ENCODE measurements around the gene MRLN. TPM values are rescaled to one million over a fixed set of nuclear protein-coding genes. Genes with fewer than 3 reads are reported as not detected.

The MRLN gene
- total and polyA plus RNA-seq, 2 of the 4 experiments (the other 2 are of a cell fraction), result not detected

DNA sequence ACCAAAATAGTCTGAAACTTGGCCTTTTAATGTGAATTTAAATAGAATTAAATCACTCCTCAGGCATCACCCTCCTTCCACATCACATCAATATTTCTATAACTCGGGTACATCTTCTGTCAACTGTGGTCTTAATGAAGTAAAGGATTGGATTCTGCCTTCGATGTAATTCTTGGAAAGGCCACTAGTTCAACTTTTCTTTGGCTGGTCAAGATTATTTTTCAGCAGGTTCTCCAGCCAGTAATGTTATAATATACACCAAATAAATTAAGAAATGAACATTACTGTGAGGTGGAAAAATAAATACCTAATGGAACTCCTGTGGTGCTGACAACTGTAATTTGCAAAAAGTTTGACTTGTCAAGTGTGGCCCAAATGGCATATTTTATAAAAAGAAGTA is 33.9 kb downstream of the MRLN start:
- dilution Hi-C loops (cut with HindIII; ENCODE audit: low sequenced_read_pairs, unreplicated experiment) (no loop called here), in situ Hi-C loops (cut with MboI; ENCODE audit: low sequenced_read_pairs) (no loop called here), intact Hi-C loops (cut with micrococcal nuclease) (no loop called here)
- ChIA-PET POLR2A (ENCODE audit: unreplicated experiment) (no interaction called here), CTCF (no interaction called here)
- Histone ChIP-seq H3K56ac (ENCODE audit: extremely low read depth, insufficient read depth, low read length) (no peak overlapping the region), H2AK9ac (replicated peaks; ENCODE audit: low read depth, low read length, poor library complexity) (no peak overlapping the region), H3K14ac (replicated peaks; ENCODE audit: low read depth, low read length) (no peak overlapping the region), H4K8ac (ENCODE audit: low read depth in 2 of 2, low read length in 2 of 2) (no peak overlapping the region), H2BK120ac (ENCODE audit: low read depth, low read length) (no peak overlapping the region), H2BK20ac (ENCODE audit: low read depth, low read length) (no peak overlapping the region), H3K4me2 (ENCODE audit: low read depth, low read length) (no peak overlapping the region), H3K9me1 (ENCODE audit: insufficient read depth, low read length) (no peaks in the 10 kb centered on the region), H3K9me3 (ENCODE audit: control insufficient read depth, insufficient read depth, low read length) (no peaks in the 10 kb centered on the region), H4K91ac (ENCODE audit: insufficient read depth, low read depth, low read length) (no peak overlapping the region), H3K27ac (ENCODE audit: insufficient read depth, low read length) (no peak overlapping the region), H2AFZ (replicated peaks; ENCODE audit: low read length, poor library complexity) (no peak overlapping the region), H4K20me1 (ENCODE audit: insufficient read depth, low read length) (no peaks in the 10 kb centered on the region), H3K4ac (ENCODE audit: low read depth, low read length) (no peak overlapping the region), H2AK5ac (ENCODE audit: low read depth, low read length) (no peak overlapping the region), H3K79me1 (ENCODE audit: low read depth in 1 of 2, low read length in 2 of 2) (no peaks in the 10 kb centered on the region), H3K4me3 (ENCODE audit: insufficient read depth, low read depth, low read length) (no peak overlapping the region), H3K9ac (ENCODE audit: low read depth, low read length) (no peak overlapping the region), H3K4me1 (ENCODE audit: control insufficient read depth, insufficient read depth, low read length) (no peaks in the 10 kb centered on the region), H3K23ac (ENCODE audit: low read depth, low read length) (no peak overlapping the region), H3K27me3 (ENCODE audit: control insufficient read depth, insufficient read depth, low read length) (peaks cover 2% of the 10 kb centered on the region; the same call in 1 of the 2 replicates), H3K18ac (ENCODE audit: low read depth, low read length) (no peak overlapping the region), H2BK5ac (ENCODE audit: low read depth, low read length, poor library complexity, severe bottlenecking) (no peak overlapping the region), H4K5ac (ENCODE audit: low read depth, low read length) (no peak overlapping the region), H3K36me3 (ENCODE audit: control insufficient read depth, insufficient read depth, low read length) (no peaks in the 10 kb centered on the region), H2BK15ac (ENCODE audit: low read depth, low read length) (no peak overlapping the region)
- no TSS peak for BruUV-seq (replicated peaks)
- DNase-seq (no peak), ATAC-seq (ENCODE audit: low read depth) (no peak)
- WGBS, 2 experiments (ENCODE audit: extremely low coverage in 2 of 2, insufficient read length in 1 of 2), result no CpG with 5 or more reads among the region's 2 CpGs
- TF ChIP-seq CEBPB (IDR thresholded peaks at IDR 0.05; ENCODE audit: low read depth, low read length), result no peak
- TF ChIP-seq, protein P1, sequence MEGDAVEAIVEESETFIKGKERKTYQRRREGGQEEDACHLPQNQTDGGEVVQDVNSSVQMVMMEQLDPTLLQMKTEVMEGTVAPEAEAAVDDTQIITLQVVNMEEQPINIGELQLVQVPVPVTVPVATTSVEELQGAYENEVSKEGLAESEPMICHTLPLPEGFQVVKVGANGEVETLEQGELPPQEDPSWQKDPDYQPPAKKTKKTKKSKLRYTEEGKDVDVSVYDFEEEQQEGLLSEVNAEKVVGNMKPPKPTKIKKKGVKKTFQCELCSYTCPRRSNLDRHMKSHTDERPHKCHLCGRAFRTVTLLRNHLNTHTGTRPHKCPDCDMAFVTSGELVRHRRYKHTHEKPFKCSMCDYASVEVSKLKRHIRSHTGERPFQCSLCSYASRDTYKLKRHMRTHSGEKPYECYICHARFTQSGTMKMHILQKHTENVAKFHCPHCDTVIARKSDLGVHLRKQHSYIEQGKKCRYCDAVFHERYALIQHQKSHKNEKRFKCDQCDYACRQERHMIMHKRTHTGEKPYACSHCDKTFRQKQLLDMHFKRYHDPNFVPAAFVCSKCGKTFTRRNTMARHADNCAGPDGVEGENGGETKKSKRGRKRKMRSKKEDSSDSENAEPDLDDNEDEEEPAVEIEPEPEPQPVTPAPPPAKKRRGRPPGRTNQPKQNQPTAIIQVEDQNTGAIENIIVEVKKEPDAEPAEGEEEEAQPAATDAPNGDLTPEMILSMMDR (conservative IDR thresholded peaks at IDR 0.05; ENCODE audit: low read depth, low read length), result no peak; the same call in 1 of the 2 replicates
- TF ChIP-seq, protein P2, sequence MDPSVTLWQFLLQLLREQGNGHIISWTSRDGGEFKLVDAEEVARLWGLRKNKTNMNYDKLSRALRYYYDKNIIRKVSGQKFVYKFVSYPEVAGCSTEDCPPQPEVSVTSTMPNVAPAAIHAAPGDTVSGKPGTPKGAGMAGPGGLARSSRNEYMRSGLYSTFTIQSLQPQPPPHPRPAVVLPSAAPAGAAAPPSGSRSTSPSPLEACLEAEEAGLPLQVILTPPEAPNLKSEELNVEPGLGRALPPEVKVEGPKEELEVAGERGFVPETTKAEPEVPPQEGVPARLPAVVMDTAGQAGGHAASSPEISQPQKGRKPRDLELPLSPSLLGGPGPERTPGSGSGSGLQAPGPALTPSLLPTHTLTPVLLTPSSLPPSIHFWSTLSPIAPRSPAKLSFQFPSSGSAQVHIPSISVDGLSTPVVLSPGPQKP (IDR thresholded peaks at IDR 0.05; ENCODE audit: borderline replicate concordance, low read depth, low read length), result no peak
- no peak for TF ChIP-seq FOS (IDR thresholded peaks at IDR 0.05; ENCODE audit: low read depth, low read length)
- no peak for TF ChIP-seq SMC3 (IDR thresholded peaks at IDR 0.05; ENCODE audit: low read depth, low read length)
- TF ChIP-seq MXI1 (IDR thresholded peaks at IDR 0.05; ENCODE audit: borderline replicate concordance, low read depth, low read length), result no peak
- TF ChIP-seq, protein P3, sequence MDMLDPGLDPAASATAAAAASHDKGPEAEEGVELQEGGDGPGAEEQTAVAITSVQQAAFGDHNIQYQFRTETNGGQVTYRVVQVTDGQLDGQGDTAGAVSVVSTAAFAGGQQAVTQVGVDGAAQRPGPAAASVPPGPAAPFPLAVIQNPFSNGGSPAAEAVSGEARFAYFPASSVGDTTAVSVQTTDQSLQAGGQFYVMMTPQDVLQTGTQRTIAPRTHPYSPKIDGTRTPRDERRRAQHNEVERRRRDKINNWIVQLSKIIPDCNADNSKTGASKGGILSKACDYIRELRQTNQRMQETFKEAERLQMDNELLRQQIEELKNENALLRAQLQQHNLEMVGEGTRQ (IDR thresholded peaks at IDR 0.05; ENCODE audit: low read depth, low read length), result no peak
- TF ChIP-seq RFX5 (IDR thresholded peaks at IDR 0.05; ENCODE audit: low read depth, low read length), result no peak
- TF ChIP-seq BHLHE40 (IDR thresholded peaks at IDR 0.05; ENCODE audit: low read depth, low read length), result no peak
- TF ChIP-seq CHD1 (IDR thresholded peaks at IDR 0.05; ENCODE audit: low read depth, low read length), result no peak
- TF ChIP-seq RAD21 (IDR thresholded peaks at IDR 0.05; ENCODE audit: low read length), result no peak
- TF ChIP-seq MAZ (IDR thresholded peaks at IDR 0.05; ENCODE audit: borderline replicate concordance, low read depth, low read length), result no peak
- no peak for TF ChIP-seq MAFK (IDR thresholded peaks at IDR 0.05; ENCODE audit: low read depth, low read length)
- no peak for TF ChIP-seq POLR2A (IDR thresholded peaks at IDR 0.05; ENCODE audit: low read depth, low read length)
- TF ChIP-seq NFE2L2 (IDR thresholded peaks at IDR 0.05; ENCODE audit: low read depth, low read length), result no peak
